NCI-H2227 (cell line): ENCODE measurements around the gene BEST4.
"Not testable (repeated sequence)": the region's sequence is repeated elsewhere in the genome, so short reads cannot be mapped to it uniquely, and the experiment has no call there.

Source experiments
- DNase-seq: peaks from one replicate; lab custom pipeline; 2025; ENCODE audit not compliant: unreplicated experiment; lab: John Stamatoyannopoulos, UW

Gene BEST4

DNA sequence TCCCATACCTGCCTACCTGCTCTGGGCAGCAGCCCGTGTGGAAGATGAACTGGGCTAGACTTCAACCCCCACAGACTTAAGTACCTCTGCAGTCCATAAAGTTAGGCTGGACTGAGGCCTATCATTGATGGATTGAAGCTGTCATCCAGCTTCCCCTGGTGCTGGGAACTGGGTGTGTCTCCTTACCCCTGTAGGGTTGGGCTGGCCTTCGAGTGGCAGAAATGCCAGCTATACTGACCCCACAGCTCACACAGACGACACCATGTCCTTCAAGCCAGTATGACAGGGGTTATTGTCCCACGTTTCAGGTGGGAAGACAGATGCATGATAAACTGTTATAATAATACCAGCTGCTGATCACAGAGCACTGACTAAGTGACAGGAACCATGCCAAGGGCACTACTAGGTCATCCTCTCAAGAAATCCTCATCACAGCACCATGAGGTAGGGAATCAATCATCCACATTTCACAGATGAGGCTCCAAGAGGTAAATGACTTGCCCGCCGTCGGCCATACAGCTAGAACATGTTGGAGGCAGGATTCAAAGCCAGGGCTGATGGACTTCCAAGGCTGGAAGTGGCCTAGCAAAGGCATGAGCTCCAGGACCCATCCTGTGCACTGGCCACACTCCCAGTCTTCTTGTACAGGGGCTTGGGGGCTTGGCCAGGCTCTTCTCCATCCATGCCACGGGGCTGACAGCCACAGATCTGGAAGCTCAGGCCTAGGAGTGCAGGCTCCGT is at the start of gene BEST4:
TSS of gene BEST4 (minus strand) at position 51 of the 741 bp plus-strand sequence. CDS start 465 bp downstream, outside the sequence.
- DNase-seq = no peak

DNA sequence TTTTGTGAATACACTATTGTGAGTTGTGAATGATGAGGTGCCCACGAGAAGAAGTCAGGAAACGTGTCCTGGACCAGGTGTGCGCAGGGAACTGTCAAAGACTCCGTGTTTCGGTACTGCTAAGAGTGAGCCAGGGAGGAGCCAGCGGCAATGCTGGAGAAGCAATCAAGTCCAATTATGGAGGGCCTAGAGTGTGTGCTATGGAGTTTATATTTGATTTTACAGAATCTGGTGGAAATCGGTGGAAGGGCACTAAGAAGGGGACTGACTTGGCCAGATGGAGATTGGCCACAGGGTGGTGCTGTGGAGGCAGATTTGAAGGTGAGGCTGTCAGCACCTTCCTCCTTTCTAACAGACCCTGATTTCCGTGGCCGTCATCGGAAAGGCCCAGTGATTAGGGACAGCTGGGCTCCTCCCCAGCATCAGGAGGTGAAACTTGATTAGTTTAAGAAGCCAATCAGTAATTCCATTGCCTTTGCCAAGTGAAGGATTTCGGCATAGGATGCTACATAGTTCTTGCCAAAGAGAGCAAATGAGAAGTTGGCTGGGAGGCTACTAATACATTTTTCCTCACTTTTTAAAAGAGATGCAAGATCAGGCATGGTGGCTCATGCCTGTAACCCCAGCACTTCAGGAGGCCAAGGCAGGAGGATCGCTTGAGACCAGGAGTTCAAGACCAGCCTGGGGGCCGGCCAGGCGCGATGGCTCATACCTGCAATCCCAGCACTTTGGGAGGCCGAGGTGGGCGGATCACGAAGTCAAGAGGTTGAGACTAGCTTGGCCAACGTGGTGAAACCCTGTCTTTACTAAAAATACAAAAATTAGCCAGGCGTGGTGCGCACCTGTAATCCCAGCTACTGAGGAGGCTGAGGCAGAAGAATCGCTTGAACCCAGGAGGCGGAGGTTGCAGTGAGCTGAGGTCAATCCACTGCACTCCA is 48.0 kb upstream of the BEST4 start:
- peak; percentile 82 for DNase-seq

DNA sequence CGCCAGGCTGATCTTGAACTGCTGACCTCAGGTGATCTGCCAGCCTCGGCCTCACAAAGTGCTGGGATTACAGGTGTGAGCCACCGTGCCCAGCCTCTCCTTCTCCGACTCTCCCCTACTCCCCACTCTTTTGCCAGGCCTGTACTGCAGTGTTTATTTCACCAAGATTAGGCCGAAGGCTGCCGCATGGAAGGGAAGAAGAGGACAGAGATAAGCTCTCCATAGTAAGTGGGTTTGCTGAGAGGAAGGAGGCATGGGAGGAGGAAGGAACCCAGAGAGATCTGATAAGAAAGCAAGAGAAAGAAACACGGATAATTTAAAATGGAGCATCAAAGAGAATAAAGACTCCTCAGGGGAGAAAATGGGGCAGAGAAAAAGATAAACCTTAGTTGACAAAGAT is 46.4 kb upstream of the BEST4 start:
- no peak for DNase-seq

DNA sequence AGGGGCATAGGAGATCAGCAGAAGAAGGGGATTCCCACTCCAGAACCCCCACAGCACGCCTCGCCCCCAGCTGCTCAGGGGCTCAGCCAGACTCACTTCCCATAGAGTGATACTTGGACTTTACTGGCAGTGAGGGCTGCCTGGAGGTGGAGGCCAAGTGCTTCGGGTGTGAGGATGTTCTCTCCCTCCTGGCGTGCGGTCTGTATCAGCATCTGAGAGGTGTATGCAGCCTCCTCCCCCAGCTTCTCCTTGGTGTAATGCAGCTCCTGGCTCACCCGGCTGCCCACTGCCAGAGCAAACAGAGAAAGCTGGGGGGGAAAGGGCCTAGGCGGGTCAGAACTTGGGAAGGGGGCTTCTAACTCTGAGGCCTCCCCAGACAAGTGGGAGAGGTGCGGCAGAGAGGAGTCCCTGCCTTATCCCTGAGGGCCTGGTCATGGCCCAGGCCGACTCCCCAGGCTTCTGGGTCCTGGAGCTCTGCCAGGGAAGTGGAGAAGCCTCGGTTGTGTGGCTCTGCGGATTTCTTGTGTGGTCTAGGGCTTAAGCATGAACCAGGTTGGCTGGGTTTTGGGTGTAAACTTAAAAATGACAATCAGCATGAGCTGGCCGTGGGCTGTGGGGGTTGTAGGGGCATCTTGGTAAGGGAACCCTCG is 44.2 kb upstream of the BEST4 start:
- DNase-seq = no peak

DNA sequence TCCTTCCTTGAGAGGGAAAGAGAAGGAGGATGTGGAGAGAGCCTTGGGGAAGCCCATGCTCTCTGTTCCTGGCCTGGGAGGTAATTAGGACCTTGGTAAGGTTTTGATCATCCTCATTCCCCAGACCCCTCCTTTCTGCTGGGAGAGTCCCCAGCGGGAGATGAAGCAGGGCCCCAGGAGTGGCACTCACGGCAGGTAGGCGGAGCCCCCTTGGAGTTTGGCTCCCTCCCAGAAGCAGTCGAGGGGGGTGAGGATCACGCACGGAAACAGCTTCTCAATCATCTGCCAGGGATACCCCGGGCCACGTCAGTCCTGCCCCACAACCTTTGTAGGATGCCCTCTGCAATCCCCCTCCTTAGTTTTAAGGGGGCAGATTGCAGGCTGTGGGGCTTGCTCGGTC is 43.5 kb upstream of the BEST4 start:
- DNase-seq = peak; percentile 32

DNA sequence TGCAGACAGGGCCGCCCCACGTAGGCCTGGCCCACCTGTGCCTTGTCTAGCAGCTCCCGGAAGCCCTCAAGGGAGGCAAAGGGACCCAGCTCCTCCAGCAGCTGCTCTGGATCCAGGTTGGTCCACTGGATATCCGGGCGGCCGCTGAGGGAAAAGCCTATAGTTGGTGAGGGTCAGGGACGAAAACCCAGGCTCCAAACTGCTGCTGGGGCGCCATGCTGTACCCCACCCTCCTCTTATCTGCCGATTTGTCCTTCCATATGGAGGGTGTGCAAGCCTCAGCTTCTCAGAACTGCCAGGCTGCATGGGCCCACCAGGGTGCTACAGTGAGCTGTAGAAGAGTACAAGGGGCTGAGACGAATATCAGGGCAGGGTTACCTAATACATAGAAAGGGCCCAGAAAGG is 42.9 kb upstream of the BEST4 start:
- DNase-seq = no peak

DNA sequence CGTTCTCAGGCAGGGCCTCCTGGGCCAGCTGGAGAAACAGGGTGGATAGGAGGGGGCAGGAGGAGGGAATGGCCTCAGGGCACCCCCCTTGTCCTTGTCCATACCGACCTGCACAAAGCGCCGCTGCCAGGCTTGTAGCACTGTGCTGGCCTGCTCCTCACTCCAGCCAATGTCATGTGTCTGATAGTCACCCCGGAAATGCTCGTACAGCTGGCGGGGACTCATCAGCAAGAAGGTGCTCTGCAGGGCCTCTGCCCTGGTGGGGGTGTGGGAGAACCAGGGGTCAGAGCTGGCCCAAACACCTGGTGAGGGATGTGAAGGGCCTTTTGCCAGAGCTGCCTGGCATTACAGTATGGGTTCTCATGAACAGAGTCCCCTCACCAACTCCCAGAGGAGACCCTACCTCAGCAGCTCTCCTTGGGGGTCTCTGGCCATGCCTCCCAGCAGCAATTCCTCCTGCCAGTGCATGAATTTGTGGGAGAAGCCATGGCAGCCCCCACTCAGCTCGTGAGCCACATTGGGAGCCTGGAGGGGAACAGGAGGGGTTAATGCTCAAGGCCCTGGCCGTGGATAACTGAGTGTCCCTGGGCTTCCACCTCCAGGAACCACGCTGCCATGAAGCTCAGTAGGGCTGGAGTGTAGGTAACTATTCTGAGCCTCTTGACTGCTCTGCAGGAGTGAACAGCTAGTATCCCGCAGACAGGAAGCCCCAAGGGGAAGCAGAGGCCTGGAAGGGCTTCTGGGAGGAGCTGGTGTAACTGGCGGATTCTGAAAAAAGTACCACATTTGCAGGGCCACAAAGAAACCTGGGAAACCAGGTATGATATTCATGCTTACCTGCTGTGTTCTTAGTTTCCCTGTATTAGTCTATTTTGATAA is 41.8 kb upstream of the BEST4 start:
- DNase-seq = no peak

DNA sequence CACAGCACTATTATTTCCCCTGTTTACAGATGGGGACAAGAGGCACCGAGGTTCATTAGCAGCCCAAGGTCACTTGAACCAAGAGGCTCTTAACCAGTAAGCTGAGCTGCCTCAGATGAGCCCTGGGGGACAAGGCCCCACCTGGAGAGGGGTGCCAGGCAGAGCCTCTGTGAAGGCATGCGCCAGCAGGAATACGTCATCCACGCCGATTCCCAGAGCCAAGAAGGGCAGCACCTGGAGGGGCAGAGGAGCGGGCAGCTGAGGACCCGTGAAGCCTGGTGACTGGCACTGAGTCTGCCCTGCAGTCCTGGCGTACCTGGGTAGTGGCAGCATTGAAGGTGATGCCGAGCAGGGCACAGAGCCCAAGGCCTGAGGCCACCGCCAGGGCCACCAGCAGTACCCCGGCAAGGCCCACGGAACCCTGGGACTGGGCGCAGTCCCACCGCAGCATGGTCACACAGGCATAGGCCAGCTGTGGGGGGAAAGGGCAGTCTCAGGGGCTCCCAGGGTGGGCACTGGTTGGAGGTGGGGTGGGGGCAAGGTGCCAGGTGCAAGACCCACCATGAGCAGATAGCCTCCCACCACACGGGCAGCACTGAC is 41.0 kb upstream of the BEST4 start:
- no peak for DNase-seq

DNA sequence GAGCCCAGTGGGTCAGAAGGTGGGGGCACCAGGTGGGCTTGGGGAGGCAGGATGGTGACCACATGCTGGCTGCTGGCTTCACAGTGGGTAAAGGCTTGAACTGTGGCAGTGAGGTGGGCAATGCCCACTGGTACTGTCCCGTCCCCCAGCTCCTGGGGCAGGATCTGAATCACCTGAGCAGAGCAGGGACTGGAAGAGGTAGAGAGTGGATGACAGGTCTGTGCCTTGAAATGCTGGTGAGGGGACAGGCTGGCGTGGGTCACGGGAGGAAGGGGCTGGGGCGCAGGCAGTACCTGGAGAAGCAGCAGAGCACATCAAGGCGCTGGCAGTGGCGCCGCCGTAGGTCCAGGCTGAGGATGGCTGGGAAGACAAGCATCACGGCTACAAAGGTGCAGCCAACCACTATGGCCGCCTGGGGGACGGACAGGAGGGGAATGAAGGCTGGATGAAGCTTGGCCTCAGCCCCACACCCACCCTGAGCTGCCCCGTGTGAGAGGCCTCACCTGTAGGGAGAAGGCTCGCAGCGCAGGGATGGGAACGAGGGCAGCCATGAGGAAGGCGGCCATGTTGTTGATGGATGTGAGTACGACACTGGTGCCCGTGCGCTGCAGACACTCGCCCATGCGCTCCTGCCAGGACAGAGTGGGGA is 40.2 kb upstream of the BEST4 start:
- no peak for DNase-seq

DNA sequence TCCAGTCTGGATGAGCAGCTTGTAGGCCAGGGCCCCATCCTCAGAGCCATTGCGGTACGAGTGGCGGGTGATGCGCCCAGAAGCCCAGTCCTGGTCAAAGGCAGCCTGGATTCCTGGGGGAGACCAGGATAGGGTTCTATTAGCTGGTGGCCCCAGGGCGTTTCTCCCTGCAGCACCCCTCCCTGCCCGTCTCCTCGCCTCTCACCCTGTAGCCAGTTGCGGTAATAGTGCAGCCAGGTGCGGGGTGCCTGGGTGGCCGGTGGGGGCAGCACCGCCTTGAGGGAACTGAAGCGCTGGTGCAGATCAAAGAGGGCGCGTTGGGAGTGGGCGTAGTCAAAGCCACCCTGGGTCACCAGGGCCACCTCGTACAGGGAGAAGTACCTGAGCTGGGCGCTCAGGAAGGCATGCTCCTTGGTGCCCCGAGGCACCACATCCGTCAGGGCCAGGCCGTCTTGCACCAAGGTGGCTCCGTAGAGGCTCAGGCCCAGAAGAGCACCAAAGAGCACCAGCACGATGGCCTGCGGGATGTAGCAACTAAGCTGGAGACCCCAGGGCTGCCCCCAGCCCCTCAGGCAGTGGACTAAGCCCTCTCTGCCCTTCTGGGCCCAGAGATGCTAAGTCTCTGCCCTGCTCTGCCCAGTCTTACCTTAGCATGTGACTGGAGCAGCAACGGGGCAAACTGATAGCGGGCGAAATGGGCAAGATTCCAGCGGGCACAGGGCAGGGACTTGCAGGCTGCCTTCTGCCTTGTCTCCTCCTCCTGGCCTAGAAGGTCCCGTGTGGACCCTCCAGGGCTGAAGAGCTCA is 39.4 kb upstream of the BEST4 start:
- DNase-seq = no peak

DNA sequence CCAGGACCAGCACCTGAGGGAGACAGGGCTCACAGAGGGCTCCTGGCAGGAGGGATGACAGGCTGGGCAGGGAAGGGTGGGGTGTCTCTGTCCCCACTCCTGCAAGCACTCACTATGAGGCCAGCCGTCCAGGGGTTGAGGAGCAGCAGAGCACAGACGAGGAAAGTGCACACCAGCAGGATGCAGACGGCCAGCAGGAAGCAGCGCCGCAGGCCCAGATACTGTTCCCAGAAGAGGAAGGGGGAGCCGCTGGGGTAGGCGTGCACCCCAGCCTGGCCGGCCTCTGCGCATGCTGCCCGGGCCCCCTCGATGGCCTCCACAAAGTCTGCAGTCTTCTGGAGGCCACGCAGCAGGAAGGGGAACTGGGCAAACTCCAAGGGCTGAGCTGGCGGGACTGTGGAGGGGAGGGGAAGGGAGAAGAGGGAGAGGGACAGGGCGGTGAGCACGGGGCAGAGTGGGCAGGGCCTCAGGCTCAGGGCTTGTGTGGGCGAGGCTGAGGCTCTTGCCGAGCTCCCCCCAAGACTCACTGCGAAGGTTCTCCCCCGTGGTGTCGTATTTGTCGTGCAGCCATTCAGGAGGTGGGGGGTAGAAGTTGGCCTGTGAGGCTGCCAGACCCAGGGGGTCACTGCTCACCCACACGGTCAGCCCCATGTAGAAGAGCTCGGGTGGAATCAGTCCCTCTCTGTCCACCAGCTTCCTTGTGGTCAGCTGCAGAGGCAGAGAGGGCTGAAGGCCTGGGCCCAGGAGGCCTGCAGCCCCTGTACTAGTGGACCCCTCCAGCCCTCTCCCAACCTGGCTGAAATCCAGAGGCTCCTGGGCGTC is 38.6 kb upstream of the BEST4 start:
- DNase-seq = no peak

DNA sequence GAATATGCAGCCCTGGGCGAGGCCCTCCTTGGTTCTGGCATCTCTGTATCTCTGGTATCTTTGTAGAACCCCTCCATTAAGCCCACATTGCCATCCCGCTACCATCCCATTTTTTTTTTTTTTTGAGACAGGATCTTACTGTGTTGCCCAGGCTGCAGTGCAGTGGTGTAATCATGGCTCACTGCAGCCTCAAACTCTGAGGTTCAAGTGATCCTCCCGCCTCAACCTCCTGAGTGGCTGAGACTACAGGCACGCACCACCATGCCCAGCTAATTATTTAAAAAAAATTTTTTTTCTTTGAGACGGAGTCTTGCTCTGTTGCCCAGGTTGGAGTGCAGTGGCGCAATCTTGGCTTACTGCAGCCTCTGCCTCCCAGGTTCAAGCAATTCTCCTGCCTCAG is 36.4 kb upstream of the BEST4 start:
- not testable (repeated sequence) for DNase-seq

DNA sequence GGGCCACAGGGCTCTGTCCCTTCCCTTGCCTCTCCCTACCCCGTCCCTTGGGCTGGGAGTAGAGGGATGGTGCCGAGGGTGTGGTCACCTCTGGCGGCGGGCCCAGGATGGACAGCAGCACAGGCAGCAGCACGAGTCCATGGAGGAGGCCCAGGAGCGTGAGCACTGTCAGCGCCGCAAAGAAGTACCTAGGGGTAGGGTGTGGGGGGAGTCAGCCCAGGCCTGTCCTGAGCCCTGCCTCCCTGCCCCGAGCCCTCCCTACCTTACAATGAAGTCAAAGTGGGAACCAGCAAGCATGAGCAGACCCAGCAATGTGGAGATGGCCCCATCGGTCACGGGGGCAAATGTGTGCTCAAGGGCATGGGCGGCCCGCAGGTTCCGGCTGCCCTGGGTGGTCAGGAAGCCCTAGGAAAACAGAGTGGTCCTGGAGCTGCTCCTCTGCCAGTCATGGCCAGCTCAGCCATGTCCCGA is 35.0 kb upstream of the BEST4 start:
- no peak for DNase-seq

DNA sequence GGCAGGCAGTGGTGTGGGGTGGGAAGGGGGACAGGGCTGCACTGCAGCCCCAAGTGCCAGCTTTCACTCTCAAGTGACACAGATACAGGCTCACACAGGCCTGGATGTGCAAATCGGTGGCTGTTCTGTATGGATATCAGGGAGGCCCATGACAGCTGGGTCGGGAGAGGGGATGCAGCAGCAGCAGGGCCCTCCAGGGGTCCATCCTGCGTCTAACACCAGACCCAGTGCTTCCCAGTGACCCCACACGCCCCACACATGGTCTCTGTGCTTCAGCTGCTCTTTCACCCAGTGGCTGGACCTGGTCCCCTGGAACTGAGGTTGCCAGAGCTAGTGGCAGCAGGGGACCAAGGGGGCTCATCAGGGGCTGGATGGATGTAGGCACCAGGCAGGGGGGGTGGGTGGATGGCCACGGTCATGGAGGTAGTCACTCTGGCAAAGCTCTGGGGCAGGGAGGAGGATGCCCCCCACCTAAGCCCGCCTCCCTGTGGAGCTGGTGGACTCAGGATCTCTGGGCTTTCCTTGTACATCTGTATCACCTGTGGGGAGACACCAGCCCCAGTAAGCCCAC is 34.2 kb upstream of the BEST4 start:
- no peak for DNase-seq

DNA sequence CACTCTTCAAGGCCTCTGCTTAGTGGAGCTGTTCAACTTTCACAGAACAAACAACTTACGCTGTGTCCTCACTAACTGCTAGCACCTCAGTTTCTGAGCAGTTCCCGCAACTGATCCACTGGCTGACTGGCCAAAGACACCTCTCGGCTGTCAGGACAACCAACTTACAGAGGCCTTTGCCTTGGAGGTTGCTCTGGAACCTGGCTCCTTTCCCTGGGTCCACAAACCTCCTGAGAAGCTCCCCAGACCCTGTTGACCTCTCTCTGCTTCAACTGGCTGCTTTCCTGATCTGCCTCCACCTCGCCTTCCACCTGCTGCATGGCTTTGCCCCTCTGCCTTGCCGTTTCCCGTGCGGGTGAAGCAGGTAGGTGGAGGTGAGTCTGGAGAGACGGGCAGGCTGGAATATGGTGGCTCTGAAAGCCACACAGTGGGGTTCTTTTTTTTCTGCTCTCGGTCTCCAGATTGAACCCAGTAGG is 33.3 kb upstream of the BEST4 start:
- no peak for DNase-seq

DNA sequence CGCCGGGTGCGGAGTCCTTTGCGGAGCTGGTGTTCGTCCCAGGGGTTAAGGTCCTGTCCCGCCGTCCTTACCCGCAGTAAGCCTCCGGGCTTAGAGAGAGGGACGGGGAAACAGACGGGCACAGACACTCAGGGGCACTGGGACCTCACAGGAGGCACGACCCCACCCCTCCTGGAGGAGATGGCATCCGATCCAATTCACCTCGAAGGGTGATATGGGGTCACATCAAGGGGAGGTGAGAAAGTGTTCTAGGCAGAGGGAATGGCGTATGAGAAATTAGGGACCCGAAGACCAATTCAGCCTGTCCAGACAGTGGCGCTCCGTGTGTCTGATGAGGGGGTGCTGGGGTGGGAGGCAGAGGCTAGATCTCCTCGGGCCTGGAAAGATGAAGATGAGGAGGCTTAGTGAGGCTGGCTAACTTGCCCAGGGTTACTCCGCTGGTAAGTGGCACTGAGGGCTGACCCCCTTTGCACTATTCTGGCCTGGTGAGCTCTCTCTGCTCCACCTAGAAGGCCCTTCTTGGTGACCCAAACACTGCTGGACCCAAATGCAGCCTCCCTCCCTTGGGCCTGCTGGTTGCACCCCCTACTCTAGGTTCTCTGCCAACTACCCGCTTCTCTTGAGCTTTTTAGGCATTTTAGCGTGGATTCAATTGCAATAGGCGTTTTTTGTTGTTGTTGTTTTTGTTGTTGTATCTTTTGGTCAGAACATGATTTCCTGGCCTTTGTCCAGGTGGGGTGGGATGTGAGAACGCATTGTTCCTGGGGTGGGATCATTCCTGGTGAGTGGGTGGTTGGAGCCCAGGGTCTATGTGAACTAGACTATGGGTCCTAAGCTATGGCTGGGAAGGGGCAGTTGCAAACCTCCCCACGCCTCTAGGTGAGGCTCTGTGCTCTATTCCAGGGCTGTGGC is 32.6 kb upstream of the BEST4 start:
- DNase-seq = no peak
